HepG2 (cell line): ENCODE results near the gene AQP11. TPM values are rescaled to one million over a fixed set of nuclear protein-coding genes. Genes with fewer than 3 reads are reported as not detected.

ENCODE experiments used
- ADNP ChIP-seq: sonication (generic); formaldehyde crosslinking; IDR thresholded peaks from 2 replicates; pipeline ENCODE4 v1.4.0; 2020; ENCODE audit warnings: missing genetic modification reagents
- AGO2 ChIP-seq: fragments of 200-400 bp; formaldehyde crosslinking; optimal IDR thresholded peaks from 2 replicates; pipeline ENCODE3; 2017; ENCODE audit warnings: mild to moderate bottlenecking, low read depth, low read length, moderate library complexity
- CCDC6 ChIP-seq: sonication (generic); formaldehyde crosslinking; IDR thresholded peaks from 2 replicates; pipeline ENCODE4 v1.8.1; 2022; ENCODE audit warnings: mild to moderate bottlenecking, missing genetic modification reagents, moderate library complexity
- CENPT ChIP-seq: sonication (generic); formaldehyde crosslinking; IDR thresholded peaks from 2 replicates; pipeline ENCODE4 v1.8.0; 2022; ENCODE audit warnings: low read depth, mild to moderate bottlenecking, moderate library complexity, missing genetic modification reagents
- GPN1 ChIP-seq: sonication (generic); formaldehyde crosslinking; IDR thresholded peaks from 2 replicates; pipeline ENCODE4 v1.5.1; 2020; ENCODE audit warnings: missing genetic modification reagents, borderline replicate concordance
- IRF2 ChIP-seq: IDR thresholded peaks from 2 replicates; pipeline ENCODE4 v1.6.1; 2018; ENCODE audit warnings: missing genetic modification reagents, missing compliant biosample characterization
- MEIS2 ChIP-seq: sonication (generic); formaldehyde crosslinking; IDR thresholded peaks from 2 replicates; pipeline ENCODE4 v1.9.0; 2021; ENCODE audit warnings: mild to moderate bottlenecking, missing genetic modification reagents
- NR2C2 ChIP-seq: sonication (generic); formaldehyde crosslinking; IDR thresholded peaks from 2 replicates; pipeline ENCODE4 v1.4.0; 2020; ENCODE audit warnings: missing genetic modification reagents, mild to moderate bottlenecking, moderate library complexity, borderline replicate concordance
- SRSF4 ChIP-seq: fragments of 200-400 bp; formaldehyde crosslinking; IDR thresholded peaks from one replicate; pipeline ENCODE4 v1.6.1; 2018; ENCODE audit warnings: mild to moderate bottlenecking, low read depth, low read length, moderate library complexity; ENCODE audit not compliant: poor library complexity, severe bottlenecking
- TSC22D2 ChIP-seq: sonication (generic); formaldehyde crosslinking; IDR thresholded peaks from 2 replicates; pipeline ENCODE4 v1.5.1; 2020; ENCODE audit warnings: missing genetic modification reagents, mild to moderate bottlenecking, borderline replicate concordance
- ZNF160 ChIP-seq: sonication (generic); formaldehyde crosslinking; IDR thresholded peaks from 2 replicates; pipeline ENCODE4 v1.8.0; 2022; ENCODE audit warnings: mild to moderate bottlenecking, inconsistent platforms, missing genetic modification reagents
- ZNF256 ChIP-seq: sonication (generic); formaldehyde crosslinking; conservative IDR thresholded peaks from 2 replicates; pipeline ENCODE4 v1.4.0; 2020; ENCODE audit warnings: missing genetic modification reagents
- ZNF567 ChIP-seq: sonication (generic); formaldehyde crosslinking; IDR thresholded peaks from 2 replicates; pipeline ENCODE4 v1.8.1; 2023; ENCODE audit warnings: mild to moderate bottlenecking, missing genetic modification reagents, borderline replicate concordance
- polyA plus RNA-seq, 8 experiments: library from polyadenylated mRNA; depleted of rRNA in 3 of 8; stranded (reverse) in 7 of 8; unstranded in 1 of 8; fragments of >200 nt; fragmentation: Illumina TruSeq in 4 of 8; extraction: Trizol in 4 of 8; gene quantifications; 2 replicates each; pipeline versions ENCODE4 v1.2.1 to v1.2.3, GENCODE V29; 2011 to 2016; ENCODE audit warnings: low read depth in 4 of 8, missing spikeins in 1 of 8, mixed read lengths in 1 of 8; ENCODE audit not compliant: insufficient read depth in 1 of 8
- total RNA-seq, 5 experiments: library from RNA; depleted of rRNA; stranded (reverse); fragments of >200 nt; fragmentation: Illumina TruSeq; extraction: Trizol; gene quantifications; 2 replicates each; pipeline ENCODE4 v1.2.3, GENCODE V29; 2016; ENCODE audit warnings: low read depth in 1 of 5
- TF ChIP-seq, protein P1 (sequence below): sonication (generic); formaldehyde crosslinking; IDR thresholded peaks from 2 replicates; pipeline ENCODE4 v1.4.0; 2020; ENCODE audit warnings: missing genetic modification reagents
- TF ChIP-seq, protein P2 (sequence below): sonication (generic); formaldehyde crosslinking; IDR thresholded peaks from 2 replicates; pipeline ENCODE4 v1.4.0; 2020; ENCODE audit warnings: missing genetic modification reagents
- TF ChIP-seq, protein P3 (sequence below): sonication (generic); formaldehyde crosslinking; IDR thresholded peaks from 2 replicates; pipeline ENCODE4 v1.4.0; 2020; ENCODE audit warnings: missing genetic modification reagents
- TF ChIP-seq, protein P4 (sequence below): sonication (generic); formaldehyde crosslinking; IDR thresholded peaks from 2 replicates; pipeline ENCODE4 v1.5.0; 2020; ENCODE audit warnings: mild to moderate bottlenecking, missing genetic modification reagents, borderline replicate concordance
- TF ChIP-seq, protein P5 (sequence below): sonication (generic); formaldehyde crosslinking; conservative IDR thresholded peaks from 2 replicates; pipeline ENCODE4 v1.4.0; 2020; ENCODE audit warnings: missing genetic modification reagents

The AQP11 gene
- total and polyA plus RNA-seq, 2 of the 13 experiments (the other 11 are each of a cell fraction or from before 2014, with no cell fraction given) = 10.4 to 15.3 TPM

DNA sequence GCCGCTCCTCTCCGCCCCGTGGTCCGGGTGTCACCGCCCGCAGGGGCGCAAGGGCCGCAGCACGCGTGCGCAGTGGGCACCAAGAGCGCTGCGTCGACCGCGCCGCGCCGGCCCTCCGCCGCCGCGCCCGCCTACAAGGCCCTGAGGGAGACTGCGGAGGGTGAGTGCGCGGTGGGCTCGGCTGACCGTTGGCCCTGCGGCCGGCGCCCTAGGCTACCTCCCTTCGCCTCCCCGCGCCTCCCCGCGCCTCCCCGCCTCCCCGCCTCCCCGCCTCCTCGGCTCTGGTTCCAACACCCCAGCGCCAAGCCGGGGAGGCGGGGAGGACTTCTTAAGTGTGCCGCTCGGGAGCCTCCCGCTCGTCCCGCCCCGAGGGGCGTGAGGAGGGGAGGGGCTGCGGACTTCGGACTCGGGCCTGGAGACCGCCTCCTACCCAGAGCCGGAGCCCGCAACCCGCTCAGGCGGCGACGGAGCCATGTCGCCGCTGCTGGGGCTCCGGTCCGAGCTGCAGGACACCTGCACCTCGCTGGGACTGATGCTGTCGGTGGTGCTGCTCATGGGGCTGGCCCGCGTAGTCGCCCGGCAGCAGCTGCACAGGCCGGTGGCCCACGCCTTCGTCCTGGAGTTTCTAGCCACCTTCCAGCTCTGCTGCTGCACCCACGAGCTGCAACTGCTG is at the start of gene AQP11 (continued):
- TF ChIP-seq, protein P1, sequence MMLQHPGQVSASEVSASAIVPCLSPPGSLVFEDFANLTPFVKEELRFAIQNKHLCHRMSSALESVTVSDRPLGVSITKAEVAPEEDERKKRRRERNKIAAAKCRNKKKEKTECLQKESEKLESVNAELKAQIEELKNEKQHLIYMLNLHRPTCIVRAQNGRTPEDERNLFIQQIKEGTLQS (CRISPR knock-in tag) = no peak
- TF ChIP-seq ZNF256 (0 out of 2 replicates have a peak, but pooled peaks have one; percentile 29), ZNF567 (no peak), ADNP (no peak), IRF2 (CRISPR knock-in tag) (no peak; the same call in 1 of the 2 replicates), CENPT (0 out of 2 replicates have a peak, but pooled peaks have one; percentile 41), CCDC6 (peak; percentile 14; the same call in 1 of the 2 replicates), MEIS2 (CRISPR knock-in tag) (peak; percentile 85), TSC22D2 (CRISPR knock-in tag) (no peak), SRSF4 (no peak), GPN1 (CRISPR knock-in tag) (no peak; the same call in 1 of the 2 replicates), AGO2 (peak; percentile 87), ZNF160 (CRISPR knock-in tag) (peak; percentile 59; the same call in 1 of the 2 replicates), NR2C2 (CRISPR knock-in tag) (peak; percentile 30; the same call in 1 of the 2 replicates)
- TF ChIP-seq, protein P2, sequence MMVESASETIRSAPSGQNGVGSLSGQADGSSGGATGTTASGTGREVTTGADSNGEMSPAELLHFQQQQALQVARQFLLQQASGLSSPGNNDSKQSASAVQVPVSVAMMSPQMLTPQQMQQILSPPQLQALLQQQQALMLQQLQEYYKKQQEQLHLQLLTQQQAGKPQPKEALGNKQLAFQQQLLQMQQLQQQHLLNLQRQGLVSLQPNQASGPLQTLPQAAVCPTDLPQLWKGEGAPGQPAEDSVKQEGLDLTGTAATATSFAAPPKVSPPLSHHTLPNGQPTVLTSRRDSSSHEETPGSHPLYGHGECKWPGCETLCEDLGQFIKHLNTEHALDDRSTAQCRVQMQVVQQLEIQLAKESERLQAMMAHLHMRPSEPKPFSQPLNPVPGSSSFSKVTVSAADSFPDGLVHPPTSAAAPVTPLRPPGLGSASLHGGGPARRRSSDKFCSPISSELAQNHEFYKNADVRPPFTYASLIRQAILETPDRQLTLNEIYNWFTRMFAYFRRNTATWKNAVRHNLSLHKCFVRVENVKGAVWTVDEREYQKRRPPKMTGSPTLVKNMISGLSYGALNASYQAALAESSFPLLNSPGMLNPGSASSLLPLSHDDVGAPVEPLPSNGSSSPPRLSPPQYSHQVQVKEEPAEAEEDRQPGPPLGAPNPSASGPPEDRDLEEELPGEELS (CRISPR knock-in tag) = peak; percentile 22; the same call in 1 of the 2 replicates
- TF ChIP-seq, protein P3, sequence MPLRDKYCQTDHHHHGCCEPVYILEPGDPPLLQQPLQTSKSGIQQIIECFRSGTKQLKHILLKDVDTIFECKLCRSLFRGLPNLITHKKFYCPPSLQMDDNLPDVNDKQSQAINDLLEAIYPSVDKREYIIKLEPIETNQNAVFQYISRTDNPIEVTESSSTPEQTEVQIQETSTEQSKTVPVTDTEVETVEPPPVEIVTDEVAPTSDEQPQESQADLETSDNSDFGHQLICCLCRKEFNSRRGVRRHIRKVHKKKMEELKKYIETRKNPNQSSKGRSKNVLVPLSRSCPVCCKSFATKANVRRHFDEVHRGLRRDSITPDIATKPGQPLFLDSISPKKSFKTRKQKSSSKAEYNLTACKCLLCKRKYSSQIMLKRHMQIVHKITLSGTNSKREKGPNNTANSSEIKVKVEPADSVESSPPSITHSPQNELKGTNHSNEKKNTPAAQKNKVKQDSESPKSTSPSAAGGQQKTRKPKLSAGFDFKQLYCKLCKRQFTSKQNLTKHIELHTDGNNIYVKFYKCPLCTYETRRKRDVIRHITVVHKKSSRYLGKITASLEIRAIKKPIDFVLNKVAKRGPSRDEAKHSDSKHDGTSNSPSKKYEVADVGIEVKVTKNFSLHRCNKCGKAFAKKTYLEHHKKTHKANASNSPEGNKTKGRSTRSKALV (CRISPR knock-in tag) = peak; percentile 8
- TF ChIP-seq, protein P4, sequence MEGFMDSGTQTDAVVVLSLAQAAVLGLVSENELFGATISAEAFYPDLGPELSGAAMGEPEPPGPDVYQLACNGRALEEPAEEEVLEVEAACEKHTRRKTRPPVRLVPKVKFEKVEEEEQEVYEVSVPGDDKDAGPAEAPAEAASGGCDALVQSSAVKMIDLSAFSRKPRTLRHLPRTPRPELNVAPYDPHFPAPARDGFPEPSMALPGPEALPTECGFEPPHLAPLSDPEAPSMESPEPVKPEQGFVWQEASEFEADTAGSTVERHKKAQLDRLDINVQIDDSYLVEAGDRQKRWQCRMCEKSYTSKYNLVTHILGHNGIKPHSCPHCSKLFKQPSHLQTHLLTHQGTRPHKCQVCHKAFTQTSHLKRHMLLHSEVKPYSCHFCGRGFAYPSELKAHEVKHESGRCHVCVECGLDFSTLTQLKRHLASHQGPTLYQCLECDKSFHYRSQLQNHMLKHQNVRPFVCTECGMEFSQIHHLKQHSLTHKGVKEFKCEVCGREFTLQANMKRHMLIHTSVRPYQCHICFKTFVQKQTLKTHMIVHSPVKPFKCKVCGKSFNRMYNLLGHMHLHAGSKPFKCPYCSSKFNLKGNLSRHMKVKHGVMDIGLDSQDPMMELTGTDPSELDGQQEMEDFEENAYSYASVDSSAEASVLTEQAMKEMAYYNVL (CRISPR knock-in tag) = peak; percentile 83
- TF ChIP-seq, protein P5, sequence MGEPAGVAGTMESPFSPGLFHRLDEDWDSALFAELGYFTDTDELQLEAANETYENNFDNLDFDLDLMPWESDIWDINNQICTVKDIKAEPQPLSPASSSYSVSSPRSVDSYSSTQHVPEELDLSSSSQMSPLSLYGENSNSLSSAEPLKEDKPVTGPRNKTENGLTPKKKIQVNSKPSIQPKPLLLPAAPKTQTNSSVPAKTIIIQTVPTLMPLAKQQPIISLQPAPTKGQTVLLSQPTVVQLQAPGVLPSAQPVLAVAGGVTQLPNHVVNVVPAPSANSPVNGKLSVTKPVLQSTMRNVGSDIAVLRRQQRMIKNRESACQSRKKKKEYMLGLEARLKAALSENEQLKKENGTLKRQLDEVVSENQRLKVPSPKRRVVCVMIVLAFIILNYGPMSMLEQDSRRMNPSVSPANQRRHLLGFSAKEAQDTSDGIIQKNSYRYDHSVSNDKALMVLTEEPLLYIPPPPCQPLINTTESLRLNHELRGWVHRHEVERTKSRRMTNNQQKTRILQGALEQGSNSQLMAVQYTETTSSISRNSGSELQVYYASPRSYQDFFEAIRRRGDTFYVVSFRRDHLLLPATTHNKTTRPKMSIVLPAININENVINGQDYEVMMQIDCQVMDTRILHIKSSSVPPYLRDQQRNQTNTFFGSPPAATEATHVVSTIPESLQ = no peak
